Thoracic aorta (tissue), 2 donors: ENCODE measurements around the gene ARFGAP2. TPM values are rescaled to one million over a fixed set of nuclear protein-coding genes. Genes with fewer than 3 reads are reported as not detected.

Experiments used
- ATAC-seq: fragments of 150-250 bp; one replicate; pipeline ENCODE4 v1.8.0; 2017; ENCODE audit warnings: low read depth; ENCODE audit not compliant: insufficient number of reproducible peaks, low FRiP score
- DNase-seq: peaks from one replicate; pipeline ENCODE4 v3.0.0-alpha.2; 2020; ENCODE audit warnings: low spot score
- H3K27ac ChIP-seq, 2 donors: fragments of 200-600 bp; sonication (generic); 1 replicate in 1 of 2; 2 replicates in 1 of 2; pipeline ENCODE4 v1.5.1; 2016; ENCODE audit warnings: mild to moderate bottlenecking in 2 of 2, moderate library complexity in 2 of 2
- H3K27me3 ChIP-seq: fragments of 200-600 bp; sonication (generic); replicated peaks from 2 replicates; pipeline ENCODE4 v1.6.0; 2016; ENCODE audit warnings: mild to moderate bottlenecking; ENCODE audit not compliant: insufficient read depth
- H3K36me3 ChIP-seq: fragments of 200-600 bp; sonication (generic); one replicate; pipeline ENCODE4 v1.5.1; 2016
- H3K4me1 ChIP-seq, 2 donors: fragments of 200-600 bp; sonication (generic); 1 replicate in 1 of 2; 2 replicates in 1 of 2; pipeline versions ENCODE4 v1.5.1 to v1.6.0; 2016; ENCODE audit warnings: low read depth in 2 of 2, mild to moderate bottlenecking in 1 of 2; ENCODE audit not compliant: control insufficient read depth in 1 of 2
- H3K4me3 ChIP-seq: fragments of 200-600 bp; sonication (generic); 2 replicates; pipeline ENCODE4 v1.5.1; 2016; ENCODE audit warnings: mild to moderate bottlenecking
- H3K9me3 ChIP-seq: fragments of 200-600 bp; sonication (generic); 2 replicates; pipeline ENCODE4 v1.5.1; 2016
- CTCF ChIP-seq: fragments of 200-600 bp; sonication (generic); IDR thresholded peaks from one replicate; pipeline ENCODE4 v1.5.1; 2019; ENCODE audit warnings: antibody characterized with exemption
- total RNA-seq, 2 donors: library from RNA; depleted of rRNA; stranded (reverse); fragments of >200 nt; gene quantifications; one replicate each; pipeline versions ENCODE4 v1.1.0 to v1.2.3, GENCODE V29; 2016

ARFGAP2 gene
- total RNA-seq, 2 donors from 2014 or later, result 122 to 164 TPM

GRCh38 chr11:47179655-47179991 is 2.9 kb upstream of the ARFGAP2 start:
- Histone ChIP-seq H3K9me3 (no peaks in the 10 kb centered on the region), H3K27ac (no peak overlapping the region), H3K36me3 (peaks cover 17% of the 10 kb centered on the region), H3K4me3 (no peak overlapping the region), H3K4me1 (peaks cover 16 to 38% of the 10 kb centered on the region in 2 donors), H3K27me3 (no peaks in the 10 kb centered on the region)
- no peak for ATAC-seq
- TF ChIP-seq CTCF, result peak; percentile 36
- DNase-seq, result no peak

- DNase-seq (no peak), ATAC-seq (no peak)
- TF ChIP-seq CTCF, result no peak
- H3K27me3 ChIP-seq, result no peaks in the 10 kb centered on the region
- peaks cover 19% of the 10 kb centered on the region for H3K36me3 ChIP-seq
- H3K4me1 ChIP-seq, result peaks cover 16 to 33% of the 10 kb centered on the region in 2 donors
- no peaks in the 10 kb centered on the region for H3K9me3 ChIP-seq
- H3K4me3 ChIP-seq, result no peak overlapping the region
- H3K27ac ChIP-seq, result peak overlapping the region; percentile 93 to 99
Observed at GRCh38 chr11:47178737-47179654, 2.3 kb upstream of the ARFGAP2 start.

- Histone ChIP-seq H3K4me1 (peaks cover 16 to 28% of the 10 kb centered on the region in 2 donors), H3K27me3 (no peaks in the 10 kb centered on the region), H3K9me3 (no peaks in the 10 kb centered on the region), H3K4me3 (no peak overlapping the region), H3K36me3 (peaks cover 20% of the 10 kb centered on the region), H3K27ac (peak overlapping the region; percentile 93 to 99)
- ATAC-seq, result no peak
- TF ChIP-seq CTCF, result no peak
- no peak for DNase-seq
Observed at GRCh38 chr11:47178316-47178715, 1.6 kb upstream of the ARFGAP2 start.

- H3K4me3 ChIP-seq, result peak overlapping the region; percentile 99
- H3K36me3 ChIP-seq, result peaks cover 24% of the 10 kb centered on the region
- peak overlapping the region; percentile 93 to 99 for H3K27ac ChIP-seq
- H3K4me1 ChIP-seq, result peaks cover 16 to 32% of the 10 kb centered on the region in 2 donors
- no peak for TF ChIP-seq CTCF
- H3K27me3 ChIP-seq, result no peaks in the 10 kb centered on the region
- H3K9me3 ChIP-seq, result no peaks in the 10 kb centered on the region
- DNase-seq (no peak), ATAC-seq (no peak)
Observed at GRCh38 chr11:47177846-47178245, 1.2 kb upstream of the ARFGAP2 start.

GRCh38 chr11:47177229-47177845 is 658 bp upstream of the ARFGAP2 start:
- Histone ChIP-seq H3K36me3 (peaks cover 29% of the 10 kb centered on the region), H3K4me3 (peak overlapping the region; percentile 99), H3K4me1 (peaks cover 16 to 32% of the 10 kb centered on the region in 2 donors), H3K27me3 (no peaks in the 10 kb centered on the region), H3K27ac (peak overlapping the region; percentile 93 to 99), H3K9me3 (no peaks in the 10 kb centered on the region)
- ATAC-seq, result peak; percentile 50
- peak; percentile 55 for DNase-seq
- peak; percentile 75 for TF ChIP-seq CTCF
